ENCODE measurements around the gene RNASET2.

GRCh38 chr6:166936079-166936787 lies 20.1 kb downstream of the RNASET2 start:
- TF ChIP-seq NR3C1 (IDR thresholded peaks at IDR 0.05) (no peak), POLR2A (IDR thresholded peaks at IDR 0.05; ENCODE audit: low read length) (no peak), CTCF (IDR thresholded peaks at IDR 0.05) (no peak), BHLHE40 (IDR thresholded peaks at IDR 0.05; ENCODE audit: low read depth, low read length) (no peak), JUNB (IDR thresholded peaks at IDR 0.05) (no peak), HMGXB4 (CRISPR knock-in tag; IDR thresholded peaks at IDR 0.05; ENCODE audit: borderline replicate concordance) (no peak), ZC3H11A (IDR thresholded peaks at IDR 0.05) (no peak), EHMT2 (IDR thresholded peaks at IDR 0.05; ENCODE audit: low read depth) (no peak), HOXB5 (CRISPR knock-in tag; IDR thresholded peaks at IDR 0.05) (no peak)

All from A549 (cell line).